Effector CD4-positive, alpha-beta T cell (primary cell): ENCODE measurements around the gene EXT2.

Experiments used
- DNase-seq: peaks from one replicate; pipeline ENCODE4 v3.0.0-alpha.2; 2020

The EXT2 gene

GRCh38 chr11:44088377-44088776 is 7.1 kb upstream of the EXT2 start:
- DNase-seq = no peak

GRCh38 chr11:44088871-44089270 is 6.6 kb upstream of the EXT2 start:
- DNase-seq = no peak

GRCh38 chr11:44090539-44090938 is 4.9 kb upstream of the EXT2 start:
- DNase-seq = no peak

GRCh38 chr11:44094260-44094868 is 1.1 kb upstream of the EXT2 start:
- DNase-seq = peak; percentile 81

GRCh38 chr11:44096360-44097185 is 1.1 kb downstream of the EXT2 start:
- no peak for DNase-seq

- no peak for DNase-seq
Measured at GRCh38 chr11:44097821-44098220, 2.3 kb downstream of the EXT2 start.

GRCh38 chr11:44101098-44101497 is 5.6 kb downstream of the EXT2 start:
- no peak for DNase-seq

GRCh38 chr11:44104481-44105294 is 9.2 kb downstream of the EXT2 start:
- no peak for DNase-seq

GRCh38 chr11:44108260-44108659 is 12.8 kb downstream of the EXT2 start:
- DNase-seq = no peak

- DNase-seq = peak; percentile 38
Measured at GRCh38 chr11:44110231-44110679, 14.8 kb downstream of the EXT2 start.

- no peak for DNase-seq
Measured at GRCh38 chr11:44112091-44112821, 16.8 kb downstream of the EXT2 start.

- no peak for DNase-seq
Measured at GRCh38 chr11:44113018-44113417, 17.5 kb downstream of the EXT2 start.

- DNase-seq = no peak
Measured at GRCh38 chr11:44113572-44113971, 18.1 kb downstream of the EXT2 start.

GRCh38 chr11:44116234-44116830 is 20.9 kb downstream of the EXT2 start:
- DNase-seq = no peak

- no peak for DNase-seq
Measured at GRCh38 chr11:44120169-44120568, 24.7 kb downstream of the EXT2 start.

GRCh38 chr11:44125598-44125997 is 30.1 kb downstream of the EXT2 start:
- no peak for DNase-seq

GRCh38 chr11:44126304-44126703 is 30.8 kb downstream of the EXT2 start:
- no peak for DNase-seq

- no peak for DNase-seq
Measured at GRCh38 chr11:44127130-44127529, 31.7 kb downstream of the EXT2 start.

GRCh38 chr11:44128729-44129128 is 33.3 kb downstream of the EXT2 start:
- no peak for DNase-seq

GRCh38 chr11:44130751-44131150 is 35.3 kb downstream of the EXT2 start:
- no peak for DNase-seq

GRCh38 chr11:44133335-44133946 is 38.0 kb downstream of the EXT2 start:
- no peak for DNase-seq

- DNase-seq = no peak
Measured at GRCh38 chr11:44134625-44135024, 39.1 kb downstream of the EXT2 start.
